ENCODE data around the gene CPNE2. TPM values are rescaled to one million over a fixed set of nuclear protein-coding genes. Genes with fewer than 3 reads are reported as not detected.

Gene CPNE2
- polyA plus RNA-seq, 3 donors, result 29.6 to 35.4 (median 31.4) TPM

DNA sequence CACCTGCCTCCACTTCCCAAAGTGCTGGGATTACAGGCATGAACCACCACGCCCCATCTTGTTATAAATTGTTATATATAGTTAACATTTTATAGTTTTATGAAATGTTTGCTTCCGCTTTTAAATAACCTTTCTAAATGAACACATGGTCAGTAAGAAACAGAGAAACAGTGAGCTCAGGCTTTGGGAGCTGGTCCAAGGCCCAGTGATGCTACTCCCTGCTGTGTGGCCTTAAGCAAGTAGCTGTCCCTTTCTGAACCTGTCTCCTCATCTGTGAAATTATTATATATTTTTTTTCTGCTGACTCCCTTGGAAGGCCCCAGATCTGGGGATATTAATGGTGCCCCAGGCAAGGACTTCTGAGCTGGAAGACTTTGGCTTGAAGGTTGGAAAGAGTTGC lies 19.0 kb downstream of the CPNE2 start:
- no peak for DNase-seq (ENCODE audit: extremely low read depth in 1 of 11, low read depth in 9 of 11, low spot score in 4 of 11)

DNA sequence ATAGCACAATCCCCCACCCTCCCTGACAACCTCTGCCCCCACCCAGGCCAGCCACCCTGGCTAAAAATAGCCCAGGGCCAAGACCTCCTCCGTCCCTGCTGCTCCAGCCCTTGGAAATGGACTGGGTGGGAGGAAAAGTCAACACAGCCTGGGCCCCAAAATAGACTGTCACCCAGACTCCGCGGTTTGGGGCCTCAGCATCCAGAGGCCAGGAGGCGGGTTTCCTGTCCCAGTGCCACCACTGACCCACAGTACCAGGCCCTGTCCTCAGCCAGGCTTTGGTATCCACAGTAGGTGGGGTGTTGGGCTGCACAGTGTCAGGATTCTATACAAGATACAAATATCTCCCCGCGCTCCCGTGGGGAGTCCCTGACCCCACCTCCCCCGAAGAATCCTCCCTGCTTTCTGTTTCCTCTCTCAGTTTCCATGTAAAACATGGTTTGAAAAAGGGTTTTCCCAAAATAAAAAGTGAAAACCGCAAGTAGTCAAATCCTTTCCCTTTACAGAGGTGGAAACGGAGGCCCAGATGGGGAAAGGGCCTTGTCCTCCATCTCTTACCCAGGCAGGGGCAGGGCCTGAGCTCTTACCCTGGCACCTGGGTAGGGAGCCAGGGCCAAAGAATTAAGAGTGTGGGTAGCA lies 20.1 kb downstream of the CPNE2 start:
- no peak for DNase-seq (ENCODE audit: extremely low read depth in 1 of 11, low read depth in 9 of 11, low spot score in 4 of 11)

DNA sequence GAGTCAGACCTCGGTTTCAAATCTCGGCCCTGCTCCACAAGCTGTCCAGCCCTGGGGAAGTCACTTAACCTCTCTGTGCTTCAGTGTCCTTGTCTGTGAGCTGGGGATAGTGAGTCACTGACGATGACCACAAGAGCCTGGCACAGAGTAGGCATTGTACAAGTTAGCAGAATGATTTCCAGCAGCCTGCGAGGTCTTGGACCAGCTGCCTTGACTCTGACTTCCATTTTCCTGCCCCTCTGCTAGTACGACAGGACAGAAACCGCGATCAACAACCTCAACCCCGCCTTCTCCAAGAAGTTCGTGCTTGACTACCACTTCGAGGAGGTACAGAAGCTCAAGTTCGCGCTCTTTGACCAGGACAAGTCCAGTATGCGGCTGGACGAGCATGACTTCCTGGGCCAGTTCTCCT lies 20.7 kb downstream of the CPNE2 start:
- DNase-seq (ENCODE audit: extremely low read depth in 1 of 11, low read depth in 9 of 11, low spot score in 4 of 11), result no peak

DNA sequence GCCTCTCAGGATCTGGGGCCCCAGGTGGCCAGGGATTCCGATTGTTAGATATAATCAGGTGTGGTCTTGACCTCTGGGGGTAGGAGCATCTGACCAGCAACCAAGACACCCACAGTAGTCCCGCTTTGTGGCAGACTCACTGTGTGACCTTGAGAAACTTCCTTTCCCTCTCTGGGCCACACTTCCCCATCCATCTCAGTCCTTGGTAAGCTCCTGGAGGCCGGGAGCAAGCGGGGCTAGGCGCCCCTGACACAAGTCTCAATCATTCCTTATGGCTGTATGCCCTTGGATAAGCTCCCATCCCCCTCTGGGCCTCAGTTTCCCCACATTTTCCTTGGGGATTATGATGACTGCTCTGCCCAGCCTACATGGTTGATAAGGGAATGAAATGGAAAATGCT lies 21.3 kb downstream of the CPNE2 start:
- no peak for DNase-seq (ENCODE audit: extremely low read depth in 1 of 11, low read depth in 9 of 11, low spot score in 4 of 11)

DNA sequence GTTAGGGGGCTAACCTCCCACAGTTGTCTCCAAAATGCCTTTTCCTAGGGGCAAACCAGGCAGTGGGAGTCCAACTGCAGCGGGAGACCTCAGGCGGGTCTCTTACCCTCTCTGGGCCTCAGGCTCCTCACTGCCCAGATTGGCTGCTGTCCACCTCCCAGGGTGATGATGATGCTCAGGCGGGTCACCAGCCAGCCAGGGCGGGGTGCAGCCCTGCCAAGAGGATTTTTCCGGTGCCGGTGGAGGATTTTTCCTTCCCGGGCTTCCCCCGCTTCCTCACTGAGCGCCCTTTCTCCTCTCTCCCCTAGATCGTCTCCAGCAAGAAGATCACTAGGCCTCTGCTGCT lies 22.8 kb downstream of the CPNE2 start:
- DNase-seq (ENCODE audit: extremely low read depth in 1 of 11, low read depth in 9 of 11, low spot score in 4 of 11), result no peak

DNA sequence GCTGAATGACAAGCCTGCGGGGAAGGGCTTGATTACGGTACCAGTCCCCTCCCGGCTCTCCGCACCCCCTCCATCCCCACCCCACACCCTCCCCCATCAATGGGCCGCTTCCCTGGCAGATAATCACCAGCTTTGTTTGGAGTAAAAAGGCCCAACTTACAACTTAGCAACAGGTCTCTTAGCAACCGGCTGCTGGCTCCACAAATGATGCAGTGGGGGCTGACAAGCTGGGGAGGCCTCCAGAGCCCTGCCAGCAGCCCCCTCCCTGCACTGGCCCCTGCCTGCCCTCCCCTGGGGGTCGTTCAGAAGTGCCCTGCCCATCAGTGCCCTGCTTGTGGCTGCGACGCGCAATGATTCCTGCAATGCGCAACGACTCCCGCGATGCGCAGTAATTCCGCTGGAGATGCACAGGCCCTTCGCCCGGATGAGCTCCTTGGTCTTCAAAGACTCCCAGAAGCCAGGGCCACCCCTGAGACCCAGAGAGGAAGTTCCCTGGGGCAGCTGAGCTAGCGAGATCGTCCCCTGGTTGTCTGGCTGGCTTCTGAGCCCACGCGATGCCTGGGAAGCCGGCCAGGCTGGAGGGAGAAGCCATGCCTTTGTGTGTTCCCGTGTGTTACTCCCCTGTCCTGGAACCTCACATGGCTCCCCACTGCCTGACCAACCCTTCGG lies 23.3 kb downstream of the CPNE2 start:
- peak in 3 of 11 donors; percentile 21 to 43 (median 34) for DNase-seq (ENCODE audit: extremely low read depth in 1 of 11, low read depth in 9 of 11, low spot score in 4 of 11)

DNA sequence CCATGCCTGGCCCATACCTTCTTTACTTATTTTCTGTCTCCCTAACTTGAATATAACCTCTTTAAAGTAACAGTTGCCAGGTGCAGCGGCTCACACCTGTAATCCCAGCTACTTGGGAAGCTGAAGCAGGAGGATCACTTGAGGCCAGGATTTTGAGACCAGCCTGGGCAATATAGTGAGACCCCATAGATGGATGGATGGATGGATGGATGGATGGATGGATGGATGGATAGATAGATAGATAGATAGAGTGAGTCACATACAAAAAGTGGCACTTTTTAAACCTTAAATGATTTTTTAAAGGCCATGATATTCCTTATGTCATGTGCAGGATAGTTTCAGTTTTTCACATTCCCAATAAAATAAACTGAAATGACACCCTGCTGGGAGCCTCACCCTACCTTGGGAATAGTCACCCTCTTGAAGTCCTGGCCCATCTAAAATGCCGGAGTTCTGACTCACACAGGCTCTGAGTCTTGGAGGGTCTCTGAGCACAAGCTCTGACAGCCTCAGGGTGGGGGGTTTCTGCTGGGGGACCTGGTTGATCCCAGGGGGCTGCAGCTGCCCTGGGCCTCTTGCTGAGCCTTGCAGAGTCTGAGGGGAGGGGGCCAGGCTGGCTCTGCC lies 26.2 kb downstream of the CPNE2 start:
- DNase-seq (ENCODE audit: extremely low read depth in 1 of 11, low read depth in 9 of 11, low spot score in 4 of 11), result no peak

DNA sequence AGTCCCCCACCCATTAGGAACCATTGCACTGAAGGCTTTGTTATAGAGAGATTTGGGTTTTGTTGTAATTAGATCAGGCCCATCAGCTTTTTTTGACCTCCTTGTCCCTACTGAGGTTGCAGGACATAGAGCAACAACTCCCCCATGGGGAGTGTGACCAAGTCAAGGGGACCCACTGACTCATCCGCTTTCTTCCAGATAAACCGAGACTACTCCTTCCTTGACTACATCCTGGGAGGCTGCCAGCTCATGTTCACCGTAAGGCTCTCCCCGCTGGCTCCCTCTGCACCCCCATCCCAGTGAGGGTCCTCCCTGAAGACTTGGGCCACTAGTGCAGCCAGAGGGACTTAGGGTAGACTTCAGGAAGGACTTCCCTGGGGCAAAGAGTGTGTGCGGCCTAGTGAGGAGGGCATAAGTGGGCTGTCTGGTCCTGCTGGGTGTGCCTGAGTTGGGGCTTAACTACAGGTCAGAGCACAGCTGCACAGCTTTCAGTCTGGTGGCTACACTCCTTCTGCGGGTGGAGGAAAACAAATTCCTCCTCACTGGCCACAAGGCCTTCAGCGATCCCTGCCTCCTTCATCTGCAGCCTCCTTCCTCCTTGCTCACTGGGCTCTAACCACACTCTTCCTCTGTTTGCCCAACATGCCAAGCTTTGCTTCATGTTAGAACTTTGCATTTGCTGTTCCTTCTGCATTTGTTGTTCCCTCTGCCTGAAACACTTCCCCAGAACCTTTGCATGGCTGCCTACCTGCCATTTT lies 31.0 kb downstream of the CPNE2 start:
- no peak for DNase-seq (ENCODE audit: extremely low read depth in 1 of 11, low read depth in 9 of 11, low spot score in 4 of 11)

DNA sequence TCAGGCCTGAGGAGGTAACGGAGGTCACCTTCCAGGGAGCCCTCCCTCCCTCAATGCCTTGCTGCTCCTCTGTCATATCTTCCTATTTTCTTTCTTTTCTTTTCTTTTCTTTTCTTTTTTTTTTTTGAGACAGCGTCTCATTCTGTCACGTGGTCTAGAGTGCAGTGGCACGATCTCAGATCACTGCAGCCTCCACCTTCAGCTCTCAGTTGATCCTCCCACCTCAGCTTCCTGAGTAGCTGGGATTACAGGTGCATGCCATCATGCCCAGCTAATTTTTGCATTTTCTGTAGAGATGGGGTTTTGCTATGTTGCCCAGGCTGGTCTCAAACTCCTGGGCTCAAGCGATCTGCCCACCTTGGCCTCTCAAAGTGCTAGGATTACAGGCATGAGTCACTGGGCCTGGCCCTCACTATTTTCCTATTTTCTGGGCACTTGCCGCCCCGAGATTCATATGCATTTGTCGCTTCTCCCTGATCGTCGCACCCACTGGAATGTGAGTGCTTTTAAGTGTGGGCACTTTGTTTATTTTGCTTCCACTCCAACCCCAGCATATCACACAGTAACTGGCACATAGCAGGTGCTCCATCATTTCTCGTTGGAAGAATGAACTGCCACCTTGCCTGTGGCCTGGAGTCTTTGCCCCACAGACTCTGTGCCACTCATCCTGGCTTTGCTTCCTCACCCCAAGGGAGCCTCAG lies 31.7 kb downstream of the CPNE2 start:
- DNase-seq (ENCODE audit: extremely low read depth in 1 of 11, low read depth in 9 of 11, low spot score in 4 of 11), result no peak

DNA sequence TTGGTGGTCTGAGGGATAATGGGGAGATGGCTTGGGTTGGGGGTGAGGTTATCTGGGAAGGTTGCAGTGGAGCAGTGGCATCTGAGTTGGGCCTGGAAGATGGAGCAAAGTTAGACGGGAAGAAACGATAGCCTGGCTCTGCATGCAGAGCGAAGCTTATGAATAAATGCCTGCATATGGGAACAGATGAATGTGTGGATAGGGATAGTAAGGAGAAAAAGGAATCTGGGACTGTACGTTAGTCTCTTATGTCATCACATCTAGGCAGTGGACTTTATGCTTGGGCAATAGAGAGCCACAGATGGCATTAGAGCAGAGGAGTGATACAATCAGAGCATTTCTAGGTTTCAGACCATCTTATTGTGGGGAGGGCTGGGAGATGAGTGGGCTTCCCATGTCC lies 33.0 kb downstream of the CPNE2 start:
- no peak for DNase-seq (ENCODE audit: extremely low read depth in 1 of 11, low read depth in 9 of 11, low spot score in 4 of 11)

DNA sequence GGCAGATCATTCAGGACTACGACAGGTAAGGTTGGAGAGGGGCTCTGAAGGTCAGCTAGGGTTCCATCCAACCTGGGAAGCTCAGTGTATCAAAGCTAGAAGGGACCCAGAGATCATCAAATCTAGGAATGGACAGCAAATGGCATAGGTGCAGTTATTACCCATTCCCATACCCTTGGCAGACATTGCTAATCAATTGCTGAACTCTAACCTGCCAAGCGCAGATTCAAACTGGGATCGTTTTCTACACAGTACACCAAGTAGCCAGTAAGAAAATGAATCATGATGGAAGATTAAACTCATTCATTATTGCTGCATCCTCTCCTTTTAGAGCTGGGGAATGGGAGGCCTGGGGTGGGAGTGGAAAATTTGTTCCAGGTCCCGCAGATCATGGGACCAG lies 33.6 kb downstream of the CPNE2 start:
- DNase-seq (ENCODE audit: extremely low read depth in 1 of 11, low read depth in 9 of 11, low spot score in 4 of 11), result no peak

DNA sequence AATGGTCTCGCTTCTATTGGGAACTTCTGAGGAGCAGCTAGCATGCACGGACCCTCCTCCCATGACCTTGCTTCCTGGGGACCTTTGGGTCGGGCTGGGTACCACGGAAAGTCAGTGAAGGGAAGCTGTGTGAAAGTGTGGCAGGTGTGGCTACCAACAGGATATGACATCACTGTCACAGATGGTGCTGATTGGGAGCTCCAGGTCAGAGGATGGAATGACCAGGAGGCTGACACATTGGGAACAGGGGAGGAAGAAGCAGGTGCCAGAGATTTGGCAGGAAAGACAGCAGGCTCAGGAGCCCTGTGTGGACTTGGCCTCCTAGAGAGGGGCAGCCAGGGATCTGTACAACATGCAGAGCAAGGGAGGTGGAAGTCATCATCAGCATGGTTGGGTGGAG lies 34.0 kb downstream of the CPNE2 start:
- no peak for DNase-seq (ENCODE audit: extremely low read depth in 1 of 11, low read depth in 9 of 11, low spot score in 4 of 11)

DNA sequence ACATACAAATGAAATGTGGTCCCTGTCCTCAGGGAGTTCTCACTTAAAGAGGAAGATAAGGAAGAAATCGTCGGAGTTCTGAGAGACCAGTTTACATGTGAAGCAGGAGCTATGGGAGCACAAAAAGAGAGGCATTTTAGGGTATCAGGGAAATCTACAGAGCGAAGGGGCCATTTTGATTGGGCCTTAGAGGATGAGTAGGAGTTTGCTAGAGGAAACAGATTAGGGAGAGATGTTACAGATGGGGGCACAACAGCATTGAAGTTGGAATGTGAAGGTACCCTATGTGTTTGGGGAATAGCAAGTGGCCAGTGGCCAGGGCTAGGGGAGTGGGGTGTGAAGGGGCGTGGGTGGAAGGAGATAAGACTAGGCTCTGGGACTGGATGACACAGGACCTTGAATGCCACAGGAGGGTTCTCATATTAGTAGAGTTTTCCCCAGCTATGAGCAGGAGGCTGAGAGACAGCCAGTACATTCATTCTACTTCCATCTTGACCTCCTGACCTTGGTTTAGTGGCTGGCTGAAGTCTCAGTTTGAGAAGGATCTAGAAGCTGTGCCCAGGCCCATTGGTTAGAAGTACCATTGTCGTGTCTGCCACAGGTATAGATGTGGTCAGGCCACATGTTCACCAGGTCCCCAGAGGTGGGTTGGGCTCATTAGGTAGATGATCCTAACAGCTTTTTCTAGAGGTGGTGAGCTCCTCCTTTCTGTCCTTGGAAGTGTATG lies 34.8 kb downstream of the CPNE2 start:
- no peak for DNase-seq (ENCODE audit: extremely low read depth in 1 of 11, low read depth in 9 of 11, low spot score in 4 of 11)

DNA sequence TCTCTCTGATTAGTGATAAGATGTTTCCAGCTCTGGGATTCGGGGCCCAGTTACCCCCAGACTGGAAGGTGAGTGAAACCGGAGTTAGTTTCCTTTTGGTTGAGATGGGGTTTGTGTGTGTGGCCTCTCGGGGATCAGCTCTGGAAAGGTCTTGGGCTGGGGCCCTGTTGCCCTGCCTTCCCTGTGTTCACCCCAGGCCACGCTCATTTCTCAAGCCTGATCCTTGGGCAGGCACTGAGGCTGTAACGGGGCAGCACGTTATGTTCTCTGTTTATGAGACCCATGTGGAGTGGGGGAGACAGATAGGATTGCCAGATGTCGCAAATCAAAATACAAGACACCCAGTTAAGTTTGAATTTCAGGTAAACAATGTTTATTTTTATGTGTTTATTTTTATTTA lies 35.5 kb downstream of the CPNE2 start:
- DNase-seq (ENCODE audit: extremely low read depth in 1 of 11, low read depth in 9 of 11, low spot score in 4 of 11), result no peak

DNA sequence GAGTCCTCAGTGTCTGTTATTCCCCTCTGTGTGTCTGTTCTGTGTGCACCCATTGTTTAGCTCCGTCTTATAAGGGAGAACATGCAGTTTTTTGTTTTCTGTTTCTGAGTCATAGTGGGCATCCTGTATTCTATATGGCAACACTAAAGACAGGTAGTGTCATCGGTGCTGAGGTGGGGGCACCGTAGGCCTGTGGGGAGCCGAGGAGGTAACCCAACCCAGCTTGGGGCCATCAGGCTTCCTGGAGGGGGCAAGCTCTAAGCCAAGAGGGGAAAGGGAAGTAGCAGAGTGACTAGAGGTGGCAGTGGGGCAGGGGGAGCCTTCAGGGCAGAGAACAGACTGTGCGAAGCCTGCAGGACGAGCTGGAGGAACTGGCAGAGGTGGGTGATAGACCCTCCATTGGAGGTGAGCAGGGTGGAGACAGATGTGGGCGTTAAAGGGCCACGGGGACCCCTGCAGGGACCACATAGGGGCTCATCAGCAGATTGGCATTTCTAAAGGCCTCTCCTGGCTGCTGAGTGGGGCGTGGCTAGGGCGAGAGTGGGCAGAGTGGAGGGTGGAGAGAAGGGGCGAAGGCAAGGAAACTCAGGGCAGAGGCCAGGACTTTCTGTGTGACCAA lies 36.5 kb downstream of the CPNE2 start:
- DNase-seq (ENCODE audit: extremely low read depth in 1 of 11, low read depth in 9 of 11, low spot score in 4 of 11), result no peak

DNA sequence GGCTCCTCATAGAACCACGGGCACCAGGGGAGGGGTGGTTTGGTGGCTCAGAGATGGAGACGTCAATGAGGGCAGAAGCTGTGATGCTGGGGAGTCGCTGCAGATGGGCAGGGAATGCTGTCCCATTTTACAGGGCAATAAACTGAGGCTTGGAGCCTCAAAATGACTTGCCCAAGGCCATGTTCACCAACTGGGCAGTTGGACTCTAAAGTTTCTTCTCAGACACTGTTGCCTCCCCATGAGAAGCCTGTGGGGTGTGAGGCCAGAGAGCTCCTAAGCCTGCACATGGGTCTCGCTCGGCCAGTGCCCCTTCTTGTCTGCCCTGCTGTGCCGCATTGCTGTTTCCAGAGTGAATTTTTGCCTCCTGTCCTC lies 38.6 kb downstream of the CPNE2 start:
- DNase-seq (ENCODE audit: extremely low read depth in 1 of 11, low read depth in 9 of 11, low spot score in 4 of 11), result no peak

DNA sequence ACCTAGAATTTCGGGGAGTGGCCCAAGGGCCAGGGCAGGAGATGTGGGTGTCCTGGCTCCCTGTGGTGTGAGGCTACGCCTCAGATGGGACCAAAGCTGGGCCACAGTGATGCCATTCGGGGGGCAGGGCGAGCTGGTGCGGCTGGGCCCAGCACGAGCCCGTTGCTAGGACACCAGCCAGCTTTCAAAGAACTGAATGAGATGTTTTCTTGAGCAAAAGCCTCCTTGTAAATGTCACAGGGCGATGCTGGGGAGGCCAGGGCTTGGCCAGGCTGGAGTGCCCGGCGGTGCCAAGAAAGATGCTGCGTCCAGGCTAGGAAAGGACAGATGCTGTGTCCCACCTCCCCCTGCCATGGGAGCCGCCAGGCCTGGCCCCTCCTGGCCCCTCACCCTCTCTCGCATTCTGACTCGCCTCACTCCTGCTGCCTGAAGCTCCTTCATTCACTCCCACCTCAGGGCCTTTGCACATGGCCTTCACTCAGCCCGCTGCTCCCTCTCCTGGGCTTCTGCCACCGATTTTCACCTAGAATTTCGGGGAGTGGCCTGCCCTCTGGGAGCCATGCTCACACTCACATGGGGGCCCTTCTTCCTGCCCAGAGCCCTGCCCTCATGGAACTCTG lies 39.1 kb downstream of the CPNE2 start:
- DNase-seq (ENCODE audit: extremely low read depth in 1 of 11, low read depth in 9 of 11, low spot score in 4 of 11), result no peak

DNA sequence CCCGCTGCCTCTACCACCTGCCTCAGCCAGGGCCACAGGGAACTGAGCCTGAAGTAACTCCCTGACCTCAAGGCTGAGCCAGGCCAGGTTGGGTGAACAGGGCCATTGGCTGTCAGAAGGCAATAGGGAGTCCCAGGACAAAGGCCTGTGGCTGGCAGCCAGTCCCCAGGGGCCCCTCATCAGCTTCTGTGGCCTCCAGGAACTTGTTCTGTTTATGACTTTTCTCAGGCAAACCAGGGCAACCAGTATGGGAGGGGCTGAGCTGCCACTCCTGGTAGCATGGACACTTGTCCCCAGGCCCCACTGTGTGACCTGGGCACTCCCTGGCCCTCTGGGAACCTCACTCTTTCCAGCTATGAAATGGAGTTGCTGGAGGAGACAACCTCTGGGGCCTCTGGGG lies 40.1 kb downstream of the CPNE2 start:
- DNase-seq (ENCODE audit: extremely low read depth in 1 of 11, low read depth in 9 of 11, low spot score in 4 of 11), result no peak
